Left hindlimb (tissue), 1 donor: ENCODE data around the gene GKN1.
A peak's percentile ranks its signal among the peaks of the same experiment; 100 is the strongest.
"Not testable (repeated sequence)": the region's sequence is repeated elsewhere in the genome, so short reads cannot be mapped to it uniquely, and the experiment has no call there.

Experiments
- DNase-seq: peaks from one replicate; pipeline ENCODE4 v3.0.0-alpha.2; 2018

GKN1 gene, protein sequence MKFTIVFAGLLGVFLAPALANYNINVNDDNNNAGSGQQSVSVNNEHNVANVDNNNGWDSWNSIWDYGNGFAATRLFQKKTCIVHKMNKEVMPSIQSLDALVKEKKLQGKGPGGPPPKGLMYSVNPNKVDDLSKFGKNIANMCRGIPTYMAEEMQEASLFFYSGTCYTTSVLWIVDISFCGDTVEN

DNA sequence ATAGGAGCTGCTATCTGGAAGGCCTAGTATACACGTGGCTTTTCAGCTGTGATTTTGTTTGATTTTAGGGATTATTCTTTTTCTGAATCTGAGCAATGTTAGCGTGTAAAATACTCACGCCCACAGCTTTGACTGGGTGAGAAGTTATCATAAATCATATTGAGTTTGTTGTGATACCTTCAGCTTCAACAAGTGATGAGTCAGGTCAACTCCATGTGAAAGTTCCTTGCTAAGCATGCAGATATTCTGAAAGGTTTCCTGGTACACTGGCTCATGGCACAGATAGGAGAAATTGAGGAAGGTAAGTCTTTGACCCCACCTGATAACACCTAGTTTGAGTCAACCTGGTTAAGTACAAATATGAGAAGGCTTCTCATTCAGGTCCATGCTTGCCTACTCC is at the start of gene GKN1:
Gene GKN1 (plus strand): TSS at position 386 of the 400 bp plus-strand sequence. CDS start 42 bp downstream, outside the sequence.
- no peak for DNase-seq

DNA sequence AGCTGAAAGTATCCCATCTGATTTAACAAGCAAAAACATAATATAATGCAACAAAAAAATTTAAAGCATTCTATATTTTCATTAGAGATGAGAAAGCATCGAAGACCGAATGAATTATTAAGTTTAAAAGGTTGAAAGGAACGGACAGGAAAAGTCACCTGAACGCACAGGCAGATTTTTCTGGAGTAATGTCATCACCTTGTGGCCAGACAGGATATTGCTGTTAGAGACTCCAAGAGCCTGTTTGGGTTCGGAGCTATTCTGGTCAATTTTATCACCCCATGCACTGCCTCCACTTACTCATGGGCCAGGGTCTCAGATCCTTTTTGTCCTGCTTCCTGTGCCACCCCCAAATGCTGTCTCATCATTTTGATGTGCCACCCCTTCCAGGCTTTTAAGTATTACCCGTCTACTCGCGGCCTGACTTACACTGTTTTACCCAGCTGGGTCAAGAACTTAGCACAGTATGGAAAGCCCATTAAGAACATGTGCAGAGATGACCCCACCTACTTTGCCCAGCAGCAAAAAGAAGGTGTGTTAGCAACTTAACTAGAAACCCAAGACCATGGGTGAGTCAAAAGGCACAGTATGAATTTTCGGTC is 49.0 kb upstream of the GKN1 start:
- no peak for DNase-seq

DNA sequence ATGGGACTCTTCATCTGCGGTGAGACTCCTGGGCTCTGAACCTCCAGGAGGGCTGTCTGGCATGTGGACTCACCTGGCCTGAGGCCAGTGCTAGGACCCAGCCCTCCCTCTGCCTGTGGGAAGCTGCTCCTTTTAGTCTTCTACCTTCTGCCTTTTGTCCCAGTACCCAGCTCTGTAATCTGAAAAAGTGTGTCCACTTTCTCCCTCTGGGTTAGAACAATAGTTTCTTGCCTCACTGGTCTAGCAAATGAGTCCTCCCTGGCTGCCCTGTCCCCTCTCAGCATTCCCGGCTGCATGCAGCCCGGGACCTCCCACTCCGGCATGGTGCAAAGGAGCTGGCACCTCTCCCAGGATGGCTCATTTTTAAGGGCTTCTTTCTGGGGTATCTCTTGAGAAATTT is 47.6 kb upstream of the GKN1 start:
- DNase-seq: no peak

DNA sequence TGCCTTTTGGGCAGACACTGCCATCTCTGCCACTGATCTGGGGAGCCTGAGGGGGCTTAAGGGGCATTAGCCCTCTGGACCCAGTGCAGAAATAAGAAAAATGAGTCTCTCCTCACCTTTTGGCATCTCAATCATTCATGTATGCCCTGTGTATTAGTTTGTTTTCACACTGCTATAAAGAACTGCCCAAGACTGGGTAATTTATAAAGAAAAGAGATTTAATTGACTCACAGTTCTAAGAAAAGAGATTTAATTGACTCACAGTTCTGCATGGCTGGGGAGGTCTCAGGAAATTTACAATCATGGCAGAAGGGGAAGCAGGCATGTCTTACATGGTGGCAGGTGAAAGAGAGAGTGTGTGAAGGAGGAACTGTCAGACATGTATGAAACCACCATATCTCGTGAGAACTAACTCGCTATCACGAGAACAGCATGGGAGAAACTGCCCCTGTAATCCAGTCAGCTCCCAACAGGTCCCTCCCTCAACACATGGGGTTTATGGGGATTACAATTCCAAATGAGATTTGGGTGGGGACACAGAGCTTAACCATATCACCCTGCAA is 43.2 kb upstream of the GKN1 start:
- DNase-seq: no peak

DNA sequence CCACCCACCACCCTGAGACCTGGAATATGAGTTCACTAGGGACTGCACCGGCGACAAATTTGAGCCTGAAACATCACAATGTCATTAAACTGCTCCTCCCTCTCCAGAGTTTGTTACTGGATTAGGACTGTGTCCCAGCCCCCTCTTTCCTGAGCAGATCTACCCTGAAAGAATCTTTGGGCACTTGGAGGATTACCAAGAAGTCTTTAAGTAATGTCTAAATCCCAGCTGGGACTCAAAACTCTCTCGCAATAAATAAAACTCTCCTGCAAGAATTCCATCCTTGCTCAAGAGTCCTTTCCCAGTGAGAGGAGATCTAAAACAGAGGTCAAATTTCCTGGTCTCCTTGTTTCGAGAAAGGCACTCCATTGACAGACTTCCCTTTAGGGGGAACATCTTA is 42.6 kb upstream of the GKN1 start:
- DNase-seq: no peak

DNA sequence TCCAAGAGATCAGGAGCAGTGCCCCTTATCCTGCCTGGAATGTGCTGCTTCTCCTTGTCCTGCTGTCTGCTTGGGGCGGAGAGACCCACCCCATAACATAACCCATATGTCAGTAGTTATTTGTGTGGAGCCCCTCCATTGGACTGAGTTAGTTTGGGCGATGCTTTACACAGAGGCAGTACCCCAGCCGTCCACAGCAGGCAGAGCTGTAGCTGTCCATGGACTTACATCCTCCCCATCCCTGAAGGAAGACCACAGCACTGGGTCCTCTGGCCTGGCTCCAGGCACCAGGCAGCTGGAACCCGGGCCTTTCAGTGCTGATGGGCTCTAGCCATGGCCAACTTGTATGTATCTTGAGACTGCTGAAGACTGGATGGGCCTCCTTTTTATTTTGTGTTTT is 42.0 kb upstream of the GKN1 start:
- DNase-seq: no peak

DNA sequence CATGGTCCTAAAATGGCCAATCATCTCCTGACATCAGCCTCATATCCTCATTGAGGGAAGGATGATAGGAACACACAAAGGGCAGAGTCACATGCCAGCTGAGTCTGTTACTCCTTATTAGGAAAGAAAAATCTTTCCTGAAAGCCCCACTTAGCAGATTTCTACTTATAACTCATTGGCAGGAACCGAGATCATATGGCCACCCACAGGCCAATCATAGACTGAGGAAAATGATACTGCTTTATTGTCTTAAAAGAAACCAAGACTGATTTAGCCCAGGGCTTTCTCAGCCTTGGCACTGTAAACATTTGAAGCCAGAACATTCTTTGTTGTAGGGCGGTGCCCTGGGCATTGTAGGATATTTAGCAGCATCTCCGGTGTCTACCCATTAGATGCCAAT is 40.4 kb upstream of the GKN1 start:
- no peak for DNase-seq

DNA sequence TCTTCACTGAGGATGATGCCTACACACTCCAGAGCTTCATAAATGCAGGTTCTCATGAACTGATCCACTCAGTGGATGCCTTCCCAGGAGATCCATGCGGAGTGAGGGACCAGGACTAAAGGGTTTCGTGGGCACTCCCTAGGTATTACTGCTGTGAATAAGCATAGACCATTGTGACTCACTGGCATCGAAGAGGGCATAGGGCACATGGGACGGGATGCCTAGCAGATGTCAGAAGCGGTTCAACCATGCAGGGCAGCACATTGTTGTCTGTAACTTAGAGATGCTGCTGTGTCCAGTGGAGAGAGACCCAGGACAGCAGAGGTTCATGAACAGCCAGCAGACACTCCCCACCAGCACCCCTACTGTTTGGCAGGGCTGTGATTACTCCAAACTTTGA is 39.0 kb upstream of the GKN1 start:
- no peak for DNase-seq

DNA sequence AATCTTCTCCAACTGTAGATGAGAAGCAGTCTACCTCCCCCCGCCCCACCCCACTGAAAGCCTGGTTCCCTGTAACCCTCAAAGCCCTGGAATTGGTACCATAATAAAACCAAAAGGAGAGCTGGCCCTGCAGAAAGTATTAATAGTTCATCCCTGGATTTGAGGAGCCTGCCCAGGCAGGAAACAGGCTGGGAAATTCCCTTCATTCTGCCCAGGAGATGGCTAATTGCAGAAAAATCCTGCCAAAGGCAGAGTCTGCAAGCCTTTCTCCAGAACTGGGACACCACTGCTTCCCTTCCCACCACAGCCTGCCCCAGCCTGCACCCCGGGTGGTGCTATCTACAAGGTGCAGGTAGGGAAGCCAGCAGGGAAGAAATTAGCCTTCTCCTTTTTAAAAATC is 38.0 kb upstream of the GKN1 start:
- no peak for DNase-seq

DNA sequence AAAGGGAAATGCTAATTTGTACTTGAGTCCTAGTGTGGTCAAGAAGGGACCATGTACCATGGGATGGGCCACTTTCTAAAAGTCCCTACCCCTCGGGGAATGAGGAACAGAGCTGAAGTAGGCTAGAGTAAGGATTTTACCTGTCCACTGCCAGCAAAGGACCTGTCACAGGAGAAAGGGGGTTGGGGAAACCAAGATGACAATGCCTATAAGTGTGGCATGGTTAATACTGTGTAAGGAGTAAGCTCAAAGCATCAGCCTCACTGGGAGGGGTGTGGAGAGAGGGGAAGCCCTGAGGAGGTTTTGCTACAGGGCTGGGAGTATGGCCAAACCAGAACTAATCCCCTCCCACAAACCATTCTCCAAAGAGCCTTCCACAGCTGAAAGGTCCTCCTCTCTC is 37.5 kb upstream of the GKN1 start:
- DNase-seq: no peak

DNA sequence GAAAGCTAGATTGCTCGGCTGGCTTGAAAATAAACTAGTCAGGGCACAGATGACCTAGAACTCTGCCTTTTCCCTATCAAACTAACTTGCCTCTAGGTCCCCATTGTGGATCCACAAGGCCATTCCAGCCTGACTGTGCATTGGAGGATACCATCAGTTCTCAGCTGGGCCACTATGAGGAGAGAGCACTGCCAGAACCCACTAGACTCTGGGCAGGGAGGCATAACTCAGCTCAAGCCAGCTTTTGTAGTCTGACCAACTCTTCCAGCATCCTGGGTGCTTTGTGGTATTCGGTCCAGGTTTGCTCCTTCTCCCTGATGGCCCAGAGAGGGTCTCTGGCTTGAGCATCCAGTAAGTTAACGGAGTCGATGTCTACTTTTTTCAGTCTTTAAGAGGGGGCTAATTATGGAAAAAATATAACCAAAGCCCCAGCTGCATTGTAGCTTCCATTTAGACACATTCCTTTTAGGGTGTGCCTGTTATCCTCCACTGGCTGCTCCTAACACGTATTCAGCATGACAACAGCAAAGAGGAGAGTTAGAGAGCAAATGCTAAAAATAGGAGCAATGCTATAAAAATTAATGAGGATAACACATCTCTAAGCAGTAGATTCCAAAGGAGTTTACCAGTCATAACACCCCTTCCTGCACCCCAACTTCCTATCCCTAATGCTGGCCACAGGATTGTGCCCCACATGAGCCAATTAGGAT is 36.9 kb upstream of the GKN1 start:
- DNase-seq: no peak

DNA sequence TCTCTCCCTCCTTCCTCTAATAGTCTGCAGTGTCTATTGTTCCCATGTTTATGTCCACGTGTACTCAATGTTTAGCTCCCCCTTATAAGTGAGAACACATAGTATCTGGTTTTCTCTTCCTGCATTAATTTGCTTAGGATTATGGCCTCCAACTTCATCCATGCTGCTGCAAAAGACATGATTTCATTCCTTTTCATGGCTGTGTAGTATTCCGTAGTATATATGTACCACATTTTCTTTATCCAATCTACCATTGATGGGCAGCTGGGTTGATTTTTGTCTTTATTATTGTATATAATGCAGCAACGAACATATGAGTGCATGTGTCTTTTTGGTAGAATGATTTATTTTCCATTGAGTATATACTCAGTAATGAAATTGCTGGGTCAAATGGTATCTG is 35.5 kb upstream of the GKN1 start:
- no peak for DNase-seq

DNA sequence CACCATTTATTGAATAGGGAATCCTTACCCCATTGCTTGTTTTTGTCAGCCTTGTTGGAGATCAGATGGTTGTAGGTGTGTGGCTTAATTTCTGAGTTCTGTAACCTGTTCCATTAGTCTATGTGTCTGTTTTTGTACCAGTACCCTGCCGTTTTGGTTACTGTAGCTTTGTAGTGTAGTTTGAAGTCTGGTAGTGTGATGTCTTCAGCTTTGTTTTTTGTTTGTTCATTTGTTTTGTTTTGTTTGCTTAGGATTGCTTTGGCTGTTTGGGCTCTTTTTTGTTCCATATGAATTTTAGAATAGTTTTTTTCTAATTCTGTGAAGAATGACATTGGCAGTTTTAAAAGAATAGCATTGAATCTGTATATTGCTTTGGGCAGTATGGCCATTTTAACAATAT is 34.5 kb upstream of the GKN1 start:
- no peak for DNase-seq

DNA sequence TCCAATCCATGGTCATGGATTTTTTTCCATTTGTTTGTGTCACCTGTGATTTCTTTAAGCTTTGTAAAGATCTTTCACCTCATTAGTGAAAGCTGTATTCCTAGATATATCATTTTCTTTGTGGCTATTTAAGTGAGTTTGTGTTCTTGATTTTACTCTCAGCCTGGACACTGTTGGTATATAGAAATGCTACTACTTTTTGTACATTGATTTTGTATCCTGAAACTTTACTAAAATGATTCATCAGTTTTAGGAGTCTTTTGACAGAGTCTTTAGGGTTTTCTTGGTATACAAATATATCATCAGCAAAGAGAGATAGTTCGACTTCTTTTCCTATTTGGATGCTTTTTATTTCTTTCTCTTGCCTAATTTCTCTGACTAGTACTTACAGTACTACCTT is 34.1 kb upstream of the GKN1 start:
- DNase-seq: no peak

DNA sequence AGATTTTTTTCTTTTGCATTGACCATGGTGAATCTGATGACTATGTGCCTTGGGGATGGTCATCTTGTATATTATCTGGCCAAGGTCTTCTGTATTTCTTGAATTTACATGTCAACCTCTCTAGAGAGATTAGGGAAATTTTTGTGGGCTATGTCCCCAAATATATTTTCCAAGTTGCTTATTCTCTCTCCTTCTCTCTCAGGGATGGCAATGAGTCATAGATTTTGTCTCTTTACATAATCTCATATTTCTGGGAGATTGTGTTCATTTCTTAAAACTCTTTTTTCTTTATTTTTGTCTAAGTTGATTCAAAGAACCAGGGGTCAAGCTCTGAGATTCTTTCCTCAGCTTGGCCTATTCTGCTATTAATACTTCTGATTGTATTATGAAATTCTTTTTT is 31.6 kb upstream of the GKN1 start:
- no peak for DNase-seq

DNA sequence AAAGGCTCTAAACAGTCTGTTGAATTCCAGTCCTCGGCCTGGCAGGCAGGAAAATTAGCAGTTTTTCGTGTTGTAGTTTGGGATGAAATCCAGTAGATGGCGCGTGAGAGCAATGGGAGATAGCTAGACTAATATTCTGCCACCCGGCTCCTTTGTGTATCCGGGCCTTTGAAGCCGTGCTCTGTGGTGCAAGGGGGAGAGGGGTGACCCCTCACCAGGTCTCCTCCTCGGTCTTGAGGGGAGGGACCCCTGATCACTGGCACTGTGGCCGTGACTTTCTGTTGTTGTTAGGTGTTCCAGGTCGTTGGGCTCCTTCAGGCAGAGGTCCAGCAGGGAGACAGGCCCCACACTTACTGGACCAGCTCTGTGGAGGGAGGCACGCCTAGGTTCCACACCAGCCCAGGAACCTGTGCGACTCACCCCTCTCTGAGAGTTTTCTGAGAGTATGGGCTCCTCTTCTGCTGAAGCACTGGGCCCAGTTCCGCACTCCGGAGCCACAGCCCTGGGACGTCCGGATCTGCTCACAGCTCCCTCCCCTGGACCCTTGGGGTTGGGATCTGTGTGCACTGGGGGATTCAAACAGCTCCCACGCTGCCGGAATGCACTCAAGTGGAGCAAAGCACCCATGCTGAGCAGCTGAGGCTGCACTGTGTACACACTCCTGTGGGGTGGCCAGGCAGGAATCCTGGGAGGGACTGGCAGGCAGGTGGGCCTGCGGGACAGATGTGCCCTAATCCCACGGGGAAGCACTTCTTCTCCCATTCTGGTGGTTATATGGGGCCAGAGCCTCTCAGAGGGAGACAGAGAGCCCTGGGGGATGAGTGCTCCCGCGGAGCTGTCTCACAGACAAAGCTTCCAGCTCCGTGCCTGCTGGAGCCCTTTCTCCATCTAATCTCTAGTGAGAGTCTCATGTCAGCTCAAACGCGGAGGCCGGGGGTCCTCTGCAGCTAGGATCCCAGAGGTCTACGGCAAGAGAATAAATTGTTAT is 30.6 kb upstream of the GKN1 start:
- DNase-seq: peak; percentile 66

DNA sequence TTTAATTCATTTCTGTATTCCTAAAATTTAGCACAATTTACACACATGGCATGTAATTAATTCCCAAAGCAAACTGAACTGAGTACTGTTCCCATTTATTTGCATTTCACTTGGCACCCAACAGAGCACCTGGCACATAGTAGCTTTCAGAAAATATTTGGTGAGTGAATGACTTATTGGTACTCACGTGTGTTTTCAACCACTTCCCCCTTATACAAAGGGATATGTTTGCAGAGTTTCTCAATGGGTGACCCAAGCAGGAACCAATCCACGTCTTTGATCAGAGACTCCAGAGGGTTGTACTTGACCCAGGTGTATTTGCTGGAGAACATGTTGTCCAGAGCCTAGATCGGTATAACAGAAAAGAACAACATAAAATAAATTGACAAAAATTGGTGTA is 28.3 kb upstream of the GKN1 start:
- no peak for DNase-seq

DNA sequence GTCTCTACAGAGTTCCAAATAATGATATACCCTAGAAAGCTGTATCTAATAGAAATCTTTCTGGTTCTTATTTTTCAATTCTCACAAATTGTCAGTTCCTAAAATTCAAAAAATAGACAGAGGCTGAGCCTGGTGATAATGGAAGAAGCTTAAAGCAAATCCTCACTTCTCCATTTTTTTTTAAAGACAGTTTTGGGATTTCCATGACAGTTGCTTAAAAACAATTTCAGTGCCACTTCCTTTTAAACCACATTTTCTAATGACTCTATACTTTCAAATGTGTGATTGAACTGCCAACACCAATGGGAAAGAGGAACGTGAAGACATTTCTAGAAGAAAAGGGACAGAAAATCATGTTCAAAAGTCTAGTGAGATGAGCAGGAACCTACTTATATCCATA is 25.7 kb upstream of the GKN1 start:
- DNase-seq: no peak

DNA sequence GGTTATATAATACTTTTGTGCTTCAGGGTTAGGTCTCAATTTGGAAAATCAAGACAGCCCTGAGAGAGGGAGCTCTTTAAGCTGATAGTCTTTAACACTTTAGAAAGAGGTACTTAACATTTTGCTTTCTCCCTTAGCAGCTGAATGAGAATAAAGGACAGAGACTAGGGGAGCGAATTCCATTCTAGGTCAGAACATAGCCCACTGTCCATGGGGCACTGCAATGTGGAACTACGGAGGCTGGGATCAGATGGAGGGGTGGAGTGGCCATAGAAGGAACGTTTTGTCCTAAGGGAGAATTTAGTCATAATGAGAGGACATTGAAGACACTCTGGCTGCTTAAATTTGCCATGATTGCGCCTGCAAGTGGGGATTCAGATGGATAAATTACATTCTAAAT is 22.5 kb upstream of the GKN1 start:
- no peak for DNase-seq

DNA sequence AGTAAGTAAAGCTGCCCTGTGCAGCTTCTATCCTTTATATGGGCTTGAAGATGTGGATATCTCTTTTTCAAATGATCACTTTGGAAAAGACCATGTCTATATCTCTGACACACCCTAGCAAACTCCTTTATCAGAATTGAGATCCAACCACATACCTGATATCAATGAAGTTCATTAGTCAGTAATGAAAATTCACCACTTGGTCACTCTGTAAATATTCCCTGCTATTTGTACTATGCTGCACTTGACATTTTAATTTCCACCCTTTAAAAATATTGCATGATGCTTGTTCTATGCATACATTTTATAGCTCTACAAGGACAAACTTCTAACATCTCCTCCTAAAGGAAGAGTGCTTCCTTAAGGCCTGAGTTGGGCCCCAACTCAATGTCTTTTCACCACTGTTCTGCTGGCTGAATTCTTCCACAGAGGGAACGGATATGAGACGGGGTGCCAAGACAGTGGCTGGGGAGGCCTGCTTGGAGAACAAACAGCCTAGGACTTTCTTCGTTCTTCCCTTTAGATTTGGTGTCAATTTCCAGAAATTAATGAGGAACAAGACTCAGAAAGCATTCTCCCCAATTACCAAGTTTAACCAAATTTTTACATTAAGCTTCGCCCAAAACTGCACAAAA is 21.4 kb upstream of the GKN1 start, which contains the start of gene GKN2:
Gene GKN2 (minus strand): TSS at position 7 of the 635 bp plus-strand sequence. CDS start 32 bp downstream, outside the sequence.
- no peak for DNase-seq

DNA sequence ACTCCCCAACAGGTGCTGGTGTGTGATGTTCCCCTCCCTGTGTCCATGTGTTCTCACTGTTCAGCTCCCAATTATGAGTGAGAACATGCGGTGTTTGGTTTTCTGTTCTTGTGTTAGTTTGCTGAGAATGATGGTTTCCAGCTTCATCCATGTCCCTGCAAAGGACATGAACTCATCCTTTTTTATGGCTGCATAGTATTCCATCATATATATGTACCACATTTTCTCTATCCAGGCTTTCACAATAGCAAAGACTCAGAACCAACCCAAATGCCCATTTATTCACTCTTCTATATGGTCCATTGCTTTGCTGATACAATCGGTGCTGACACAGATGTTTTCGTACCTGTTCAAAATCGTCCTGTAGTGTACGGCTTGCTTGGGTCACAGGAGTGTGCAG is 19.0 kb upstream of the GKN1 start:
- not testable (repeated sequence) for DNase-seq

DNA sequence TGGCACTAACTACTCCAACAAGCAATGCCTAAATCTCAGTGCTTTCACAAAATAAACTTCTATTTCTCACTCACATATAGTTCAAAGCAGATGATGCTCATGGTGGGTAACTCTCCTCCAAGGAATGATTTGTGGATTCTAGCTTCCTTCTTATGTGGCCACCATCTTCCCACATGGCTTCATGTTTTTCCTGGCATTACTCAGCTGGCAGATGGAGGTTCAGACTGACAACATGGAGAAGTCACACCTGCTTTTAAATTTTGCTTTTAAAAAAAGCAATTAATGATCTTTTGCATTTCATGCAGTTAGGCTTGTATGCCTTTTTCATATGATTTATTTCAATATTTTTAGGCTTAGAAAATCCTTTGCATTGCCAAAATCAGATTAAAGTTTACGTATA is 15.4 kb upstream of the GKN1 start:
- no peak for DNase-seq
